ENCODE measurements around the gene PCP4L1. TPM values are rescaled to one million over a fixed set of nuclear protein-coding genes. Genes with fewer than 3 reads are reported as not detected.
"Not testable (repeated sequence)": the region's sequence is repeated elsewhere in the genome, so short reads cannot be mapped to it uniquely, and the experiment has no call there.

Gene PCP4L1
- not detected for total RNA-seq

DNA sequence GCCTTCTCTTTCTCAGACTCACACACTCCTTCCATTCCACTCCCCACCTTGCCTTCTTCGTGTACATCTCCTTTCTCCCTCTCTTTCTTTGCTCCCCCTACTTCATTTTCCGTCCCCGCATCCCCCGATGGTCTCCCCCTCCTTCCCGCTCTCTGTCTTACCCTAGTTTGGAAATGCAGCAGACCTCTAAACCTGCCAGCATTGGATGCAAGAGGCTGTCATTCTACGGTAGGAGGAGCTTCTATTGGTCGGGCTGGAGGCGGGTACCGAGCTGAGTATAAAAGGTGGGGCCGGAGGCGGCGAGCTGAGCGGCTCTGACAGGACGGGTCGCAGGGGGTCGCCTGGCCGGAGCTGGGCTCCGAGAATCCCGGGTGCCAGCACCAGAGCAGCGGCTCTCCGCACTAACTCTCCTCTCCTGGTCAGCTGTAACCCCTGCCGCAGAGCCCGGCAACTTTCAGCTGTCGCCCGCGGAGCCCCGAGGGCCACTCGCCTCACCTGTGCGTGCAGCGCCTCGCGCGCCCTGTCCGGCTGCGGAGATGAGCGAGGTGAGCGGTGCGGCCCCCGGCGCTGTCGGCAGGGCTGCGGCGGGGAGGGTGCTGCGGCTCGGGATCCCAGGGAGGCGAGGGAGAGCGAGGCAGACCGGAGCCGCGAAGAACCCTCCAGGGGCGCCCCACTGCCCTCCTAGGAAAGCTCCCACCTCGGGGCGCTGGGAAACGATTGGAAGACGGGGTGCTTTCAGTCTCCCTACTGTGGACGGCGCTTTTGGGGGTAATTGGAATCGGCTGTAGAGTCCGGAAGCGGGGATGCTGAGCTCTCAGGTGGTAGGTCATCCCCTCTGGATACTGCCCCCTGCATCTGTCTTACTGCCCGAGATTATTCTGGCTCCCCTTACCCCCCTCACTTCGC is at the start of gene PCP4L1:
PCP4L1 (plus strand) TSS at position 307 of the 906 bp plus-strand sequence; CDS start at position 537, 230 bp downstream.
- peaks cover 48% of the 10 kb centered on the region for H3K27me3 ChIP-seq (ENCODE audit: insufficient read depth, low read length)
- peaks cover 9% of the 10 kb centered on the region for H3K9me3 ChIP-seq (ENCODE audit: low read depth, low read length)
- H3K4me3 ChIP-seq (ENCODE audit: low read length) = no peak within 1 kb of the TSS
- H3K4me1 ChIP-seq (ENCODE audit: insufficient read depth, low read length) = peaks cover 10% of the 10 kb centered on the region

DNA sequence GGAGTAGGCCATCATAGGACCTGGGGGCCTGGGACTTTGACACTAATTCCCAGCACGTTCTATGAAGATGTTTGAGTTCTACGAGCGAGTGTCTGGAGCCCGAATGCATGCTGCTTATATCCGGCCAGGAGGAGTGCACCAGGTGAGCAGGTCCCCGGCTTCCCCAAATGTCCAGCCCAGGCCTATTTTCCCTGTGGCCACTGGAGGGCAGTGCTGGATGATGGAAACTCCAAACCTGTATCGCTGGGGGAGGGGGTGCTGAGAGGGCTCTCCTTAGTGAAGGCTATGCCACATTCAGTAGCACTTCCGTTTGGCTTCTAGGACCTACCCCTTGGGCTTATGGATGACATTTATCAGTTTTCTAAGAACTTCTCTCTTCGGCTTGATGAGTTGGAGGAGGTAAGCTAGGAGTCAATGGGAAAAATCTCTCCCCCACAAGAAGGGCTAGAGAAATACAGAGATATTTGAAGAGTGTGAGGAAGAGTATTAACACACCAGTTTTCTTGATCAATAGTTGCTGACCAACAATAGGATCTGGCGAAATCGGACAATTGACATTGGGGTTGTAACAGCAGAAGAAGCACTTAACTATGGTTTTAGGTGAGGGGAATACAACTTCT is 48.6 kb upstream of the PCP4L1 start:
- Histone ChIP-seq H3K27me3 (ENCODE audit: insufficient read depth, low read length) (no peaks in the 10 kb centered on the region), H3K4me3 (ENCODE audit: low read length) (no peak overlapping the region), H3K9me3 (ENCODE audit: low read depth, low read length) (no peaks in the 10 kb centered on the region), H3K4me1 (ENCODE audit: insufficient read depth, low read length) (peaks cover 39% of the 10 kb centered on the region)

DNA sequence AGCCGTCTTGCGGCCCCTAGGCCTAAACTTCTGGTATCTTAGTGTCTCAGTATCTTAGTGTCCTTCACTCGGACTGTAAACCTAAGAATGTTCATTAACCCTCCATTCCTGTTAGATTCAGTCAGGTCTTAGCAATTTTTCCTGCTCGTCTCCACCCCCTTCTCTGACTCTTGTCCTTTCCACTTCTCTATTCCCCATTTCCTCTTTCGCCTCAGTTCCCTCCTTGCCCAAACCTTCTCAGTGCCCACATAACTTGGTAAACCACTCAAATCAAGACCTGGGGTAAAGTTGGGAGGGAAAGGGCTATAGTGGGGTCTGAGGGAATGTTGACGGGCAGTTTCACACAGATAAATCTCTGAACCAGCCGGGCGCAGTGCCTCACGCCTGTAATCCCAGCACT is 44.2 kb upstream of the PCP4L1 start:
- Histone ChIP-seq H3K27me3 (ENCODE audit: insufficient read depth, low read length) (no peaks in the 10 kb centered on the region), H3K4me1 (ENCODE audit: insufficient read depth, low read length) (peaks cover 62% of the 10 kb centered on the region), H3K9me3 (ENCODE audit: low read depth, low read length) (no peaks in the 10 kb centered on the region), H3K4me3 (ENCODE audit: low read length) (peak overlapping the region; percentile 91)

DNA sequence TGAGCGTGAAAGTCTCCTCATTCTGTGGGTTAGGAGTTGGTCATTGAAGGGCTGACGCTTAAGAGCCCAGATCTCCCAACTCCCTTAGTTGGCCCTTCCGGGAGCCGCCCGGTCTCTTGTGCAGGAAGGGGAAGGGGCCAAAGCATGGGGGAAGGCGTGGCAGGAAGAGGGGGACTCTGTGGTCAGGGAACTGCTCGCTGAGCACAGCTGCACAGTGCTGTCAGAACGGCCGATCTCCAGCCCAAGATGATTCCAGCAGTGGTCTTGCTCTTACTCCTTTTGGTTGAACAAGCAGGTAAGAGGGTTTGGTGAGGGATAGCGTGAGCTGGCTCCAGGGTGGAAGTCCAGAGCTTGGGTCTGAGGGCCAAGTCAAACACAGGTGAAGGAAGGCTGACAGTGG is 43.5 kb upstream of the PCP4L1 start, which contains the start of gene FCER1G:
FCER1G (plus strand) TSS at position 220 of the 400 bp plus-strand sequence; CDS start at position 247, 27 bp downstream.
- Histone ChIP-seq H3K4me1 (ENCODE audit: insufficient read depth, low read length) (peaks cover 59% of the 10 kb centered on the region), H3K4me3 (ENCODE audit: low read length) (peak within 1 kb of the TSS; percentile 91), H3K27me3 (ENCODE audit: insufficient read depth, low read length) (no peaks in the 10 kb centered on the region), H3K9me3 (ENCODE audit: low read depth, low read length) (no peaks in the 10 kb centered on the region)

DNA sequence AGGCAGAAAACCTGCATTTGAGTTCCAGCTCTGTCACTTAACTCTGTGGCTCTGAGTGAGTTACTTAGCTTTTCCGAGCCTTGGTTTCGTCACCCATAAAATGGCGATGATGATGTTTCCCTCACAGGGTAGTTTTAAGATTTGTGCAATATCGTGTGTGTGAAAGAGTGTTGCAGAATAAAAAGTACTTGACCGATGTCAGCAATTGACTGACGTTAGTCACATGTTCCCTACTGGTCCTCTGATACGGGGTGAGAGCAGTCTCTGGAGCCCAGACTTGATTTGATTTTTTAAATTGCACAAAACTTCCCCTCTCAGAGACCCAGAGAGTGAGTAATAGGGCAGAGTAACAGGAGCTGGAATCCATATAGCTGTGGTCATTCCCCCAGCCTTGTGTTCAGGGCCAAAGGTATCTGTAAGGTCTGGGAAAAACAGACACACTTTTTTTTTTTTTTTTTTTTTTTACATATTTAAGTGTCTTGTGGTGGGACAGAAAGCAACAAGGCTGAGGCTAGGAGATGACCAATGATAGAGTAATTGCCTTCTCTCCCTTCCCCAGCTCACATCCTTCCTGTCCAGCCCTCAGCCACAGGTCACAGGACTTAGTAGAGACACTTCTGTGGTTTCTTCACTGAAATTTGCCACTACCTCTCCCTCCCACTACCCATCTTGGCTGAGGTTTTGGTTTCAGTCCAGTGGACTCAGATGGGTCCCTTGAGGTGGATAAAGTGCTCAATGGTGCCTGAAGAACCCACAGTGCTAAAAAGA is 41.4 kb upstream of the PCP4L1 start:
- Histone ChIP-seq H3K4me1 (ENCODE audit: insufficient read depth, low read length) (peaks cover 58% of the 10 kb centered on the region), H3K9me3 (ENCODE audit: low read depth, low read length) (no peaks in the 10 kb centered on the region), H3K27me3 (ENCODE audit: insufficient read depth, low read length) (no peaks in the 10 kb centered on the region), H3K4me3 (ENCODE audit: low read length) (peak overlapping the region; percentile 91)

DNA sequence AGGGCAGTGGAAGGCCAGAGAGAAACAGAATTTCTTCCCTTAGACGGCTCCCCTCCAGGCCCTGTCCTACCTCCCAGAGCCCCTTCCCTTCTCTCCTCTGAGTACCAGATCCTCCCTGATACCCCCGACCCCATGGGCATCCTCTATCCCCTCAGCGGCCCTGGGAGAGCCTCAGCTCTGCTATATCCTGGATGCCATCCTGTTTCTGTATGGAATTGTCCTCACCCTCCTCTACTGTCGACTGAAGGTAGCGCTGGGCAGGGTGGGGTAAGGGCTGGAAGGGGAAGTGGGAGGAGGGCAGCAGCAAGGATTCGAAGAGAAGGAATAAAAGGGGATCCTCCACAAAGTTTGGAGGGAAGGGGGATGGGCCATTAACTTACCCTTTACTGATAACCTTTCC is 40.7 kb upstream of the PCP4L1 start:
- peak overlapping the region; percentile 91 for H3K4me3 ChIP-seq (ENCODE audit: low read length)
- no peaks in the 10 kb centered on the region for H3K9me3 ChIP-seq (ENCODE audit: low read depth, low read length)
- H3K27me3 ChIP-seq (ENCODE audit: insufficient read depth, low read length) = no peaks in the 10 kb centered on the region
- H3K4me1 ChIP-seq (ENCODE audit: insufficient read depth, low read length) = peaks cover 57% of the 10 kb centered on the region

DNA sequence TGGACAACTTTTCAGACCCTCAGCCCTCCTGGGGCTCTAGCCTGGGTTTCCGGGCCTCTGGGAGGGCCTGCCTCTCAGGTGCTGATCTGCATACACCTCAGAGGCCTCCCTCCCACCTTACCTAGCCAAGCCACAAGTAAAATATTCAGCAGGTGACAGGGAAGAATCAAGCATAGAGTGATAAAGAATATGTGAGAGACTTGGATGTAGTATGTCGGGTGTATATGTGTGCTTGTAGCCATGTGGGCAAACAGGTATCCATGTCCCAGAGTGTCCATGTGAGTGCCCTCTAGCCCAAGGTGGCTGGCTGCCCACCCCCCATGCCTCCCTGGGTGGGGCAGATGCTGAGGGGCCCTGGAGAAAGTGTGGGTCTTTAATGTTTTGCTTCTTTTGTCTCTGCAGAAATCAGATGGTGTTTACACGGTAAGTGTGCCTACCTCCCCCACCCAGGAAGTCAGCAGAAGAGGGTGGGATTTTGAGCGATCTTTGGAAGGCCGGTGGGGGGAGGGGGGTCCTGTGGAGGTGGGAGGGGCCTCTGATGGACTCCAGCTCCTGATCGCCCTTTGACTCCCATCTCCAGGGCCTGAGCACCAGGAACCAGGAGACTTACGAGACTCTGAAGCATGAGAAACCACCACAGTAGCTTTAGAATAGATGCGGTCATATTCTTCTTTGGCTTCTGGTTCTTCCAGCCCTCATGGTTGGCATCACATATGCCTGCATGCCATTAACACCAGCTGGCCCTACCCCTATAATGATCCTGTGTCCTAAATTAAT is 40.1 kb upstream of the PCP4L1 start:
- Histone ChIP-seq H3K4me1 (ENCODE audit: insufficient read depth, low read length) (peaks cover 51% of the 10 kb centered on the region), H3K9me3 (ENCODE audit: low read depth, low read length) (no peaks in the 10 kb centered on the region), H3K27me3 (ENCODE audit: insufficient read depth, low read length) (no peaks in the 10 kb centered on the region), H3K4me3 (ENCODE audit: low read length) (peak overlapping the region; percentile 91)

DNA sequence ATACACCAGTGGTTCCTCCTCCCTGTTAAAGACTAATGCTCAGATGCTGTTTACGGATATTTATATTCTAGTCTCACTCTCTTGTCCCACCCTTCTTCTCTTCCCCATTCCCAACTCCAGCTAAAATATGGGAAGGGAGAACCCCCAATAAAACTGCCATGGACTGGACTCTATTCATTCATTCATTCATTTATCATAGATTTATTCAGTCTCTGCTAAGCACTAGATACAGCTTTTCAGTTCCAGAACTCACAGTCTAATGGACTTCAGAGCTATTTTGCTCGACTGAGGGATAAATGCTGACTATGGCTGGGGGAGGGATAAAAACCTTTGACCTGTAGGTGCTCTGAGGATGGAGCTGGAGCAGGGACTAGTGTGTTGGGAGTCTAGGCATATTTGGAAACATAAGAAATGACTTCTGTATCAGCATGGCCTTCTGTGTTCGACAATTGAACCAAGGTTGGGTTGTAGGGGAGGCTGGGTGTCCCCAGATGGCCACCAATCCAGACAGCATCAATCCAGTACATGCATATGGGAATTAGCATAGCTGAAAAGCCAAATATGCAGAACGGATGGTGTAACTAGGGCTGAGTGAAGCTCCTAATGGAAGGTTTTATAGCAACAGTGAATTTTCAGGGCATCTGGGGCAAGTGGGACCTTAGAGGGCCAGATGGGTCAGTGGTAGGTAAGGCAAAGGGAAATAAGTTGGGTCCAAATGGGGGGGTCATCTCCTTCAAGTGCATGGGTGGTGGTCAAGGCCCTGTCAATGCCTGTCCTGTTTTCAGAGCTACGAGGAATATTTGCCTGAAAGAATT is 39.3 kb upstream of the PCP4L1 start:
- H3K4me3 ChIP-seq (ENCODE audit: low read length) = no peak overlapping the region
- H3K9me3 ChIP-seq (ENCODE audit: low read depth, low read length) = no peaks in the 10 kb centered on the region
- peaks cover 46% of the 10 kb centered on the region for H3K4me1 ChIP-seq (ENCODE audit: insufficient read depth, low read length)
- H3K27me3 ChIP-seq (ENCODE audit: insufficient read depth, low read length) = no peaks in the 10 kb centered on the region

DNA sequence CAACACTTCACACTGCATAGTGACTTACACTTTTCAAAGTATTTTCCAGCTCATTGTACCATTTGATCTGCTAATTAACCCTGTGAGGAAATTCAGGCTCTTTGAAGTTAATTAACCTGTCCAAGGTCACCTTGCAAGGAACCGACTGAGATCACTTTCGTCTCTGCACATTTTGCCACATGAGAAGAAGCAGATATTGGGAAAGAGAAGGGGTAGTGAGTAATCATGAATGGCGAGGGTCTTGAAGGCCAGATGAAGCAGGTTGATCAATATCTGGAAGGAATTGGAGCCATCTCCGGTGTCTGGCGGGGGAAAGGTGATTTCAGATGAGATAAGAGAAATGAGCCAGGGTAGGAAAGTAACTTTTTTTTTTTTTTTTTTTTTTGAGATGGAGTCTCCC is 38.5 kb upstream of the PCP4L1 start:
- H3K9me3 ChIP-seq (ENCODE audit: low read depth, low read length) = no peaks in the 10 kb centered on the region
- no peak overlapping the region for H3K4me3 ChIP-seq (ENCODE audit: low read length)
- no peaks in the 10 kb centered on the region for H3K27me3 ChIP-seq (ENCODE audit: insufficient read depth, low read length)
- H3K4me1 ChIP-seq (ENCODE audit: insufficient read depth, low read length) = peaks cover 45% of the 10 kb centered on the region

DNA sequence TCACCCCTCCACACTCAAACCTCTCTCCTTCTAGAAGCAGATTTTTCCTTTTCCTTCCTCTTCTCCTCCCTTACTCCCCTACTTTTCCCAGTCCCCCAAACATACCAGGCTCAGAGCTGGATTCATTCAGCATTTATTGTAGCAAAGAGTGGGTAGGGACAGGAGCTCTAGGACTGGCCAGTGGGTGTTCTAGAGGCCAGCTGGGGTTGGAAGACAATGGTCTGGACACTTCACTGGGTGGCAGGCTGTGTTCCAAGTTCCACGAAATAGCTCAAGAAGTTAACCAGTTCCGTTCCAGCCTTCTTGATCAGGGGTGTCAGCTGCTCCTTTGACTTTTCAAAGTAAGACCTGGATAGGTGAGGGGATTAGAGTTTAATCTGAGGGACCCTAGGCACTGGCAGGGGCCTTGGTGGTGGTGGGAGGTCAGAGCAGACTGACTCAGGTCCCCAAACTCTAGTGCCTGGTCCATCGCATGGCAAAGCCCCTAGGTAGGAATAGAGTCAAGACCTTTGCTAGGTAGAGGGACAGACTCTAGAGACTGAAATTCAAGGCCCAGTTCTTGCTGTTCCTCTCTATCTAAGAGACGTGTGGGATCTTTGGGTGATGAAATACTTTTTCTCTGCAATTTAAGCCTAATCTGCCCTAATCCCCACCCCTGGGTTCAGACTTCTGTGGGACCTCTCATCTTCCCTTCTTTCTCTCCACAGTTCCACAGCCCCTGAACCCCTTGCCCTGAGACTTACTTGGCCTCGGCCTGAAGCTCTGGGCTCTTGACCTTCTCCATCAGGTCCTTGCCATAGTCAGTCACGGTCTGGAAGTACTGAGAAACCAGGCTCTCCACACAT is 36.1 kb upstream of the PCP4L1 start:
- Histone ChIP-seq H3K4me1 (ENCODE audit: insufficient read depth, low read length) (peaks cover 58% of the 10 kb centered on the region), H3K9me3 (ENCODE audit: low read depth, low read length) (no peaks in the 10 kb centered on the region), H3K27me3 (ENCODE audit: insufficient read depth, low read length) (no peaks in the 10 kb centered on the region), H3K4me3 (ENCODE audit: low read length) (no peak overlapping the region)

DNA sequence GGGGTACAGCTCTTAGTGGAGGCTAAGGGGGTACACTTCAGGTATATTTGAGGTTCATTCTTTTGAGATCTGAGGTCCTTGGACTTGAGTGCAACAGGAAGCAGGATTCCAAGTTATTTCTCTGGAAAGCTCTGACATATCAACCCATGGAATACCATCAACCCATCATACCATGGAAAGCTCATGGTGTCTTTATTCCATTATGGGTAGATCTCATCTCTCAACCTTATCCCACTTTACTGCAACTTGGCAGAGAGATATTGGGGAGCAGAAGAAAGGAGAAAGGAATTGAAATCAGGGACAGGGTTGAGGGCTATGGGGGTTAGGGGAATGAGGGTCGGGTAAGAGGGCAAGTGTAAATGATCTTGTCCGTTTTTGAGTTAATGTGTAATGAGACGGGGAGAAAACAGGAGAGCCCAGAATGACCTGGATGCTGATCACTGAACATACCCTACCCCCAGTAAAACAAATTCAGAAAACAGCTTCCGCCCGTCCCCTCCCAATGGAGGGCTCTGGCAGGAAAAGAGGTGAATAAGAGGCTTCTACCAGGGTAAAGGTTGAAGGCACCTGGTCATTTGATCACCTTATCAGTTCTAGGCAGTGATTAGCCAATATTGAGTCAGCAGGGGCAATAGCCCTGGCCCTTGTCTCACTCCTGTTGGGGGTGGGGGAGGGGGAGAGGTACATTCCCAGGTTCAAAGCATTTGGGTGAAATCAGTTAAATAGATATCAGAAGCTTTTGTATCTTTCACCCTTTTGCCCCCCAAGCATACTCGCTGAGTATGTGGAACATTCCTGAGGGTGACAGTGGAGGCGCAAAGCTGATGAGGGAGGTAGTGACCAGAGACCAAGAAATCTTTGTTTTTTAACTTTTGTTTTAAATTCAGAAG is 34.5 kb upstream of the PCP4L1 start:
- Histone ChIP-seq H3K4me3 (ENCODE audit: low read length) (no peak overlapping the region), H3K27me3 (ENCODE audit: insufficient read depth, low read length) (no peaks in the 10 kb centered on the region), H3K4me1 (ENCODE audit: insufficient read depth, low read length) (peaks cover 53% of the 10 kb centered on the region)

DNA sequence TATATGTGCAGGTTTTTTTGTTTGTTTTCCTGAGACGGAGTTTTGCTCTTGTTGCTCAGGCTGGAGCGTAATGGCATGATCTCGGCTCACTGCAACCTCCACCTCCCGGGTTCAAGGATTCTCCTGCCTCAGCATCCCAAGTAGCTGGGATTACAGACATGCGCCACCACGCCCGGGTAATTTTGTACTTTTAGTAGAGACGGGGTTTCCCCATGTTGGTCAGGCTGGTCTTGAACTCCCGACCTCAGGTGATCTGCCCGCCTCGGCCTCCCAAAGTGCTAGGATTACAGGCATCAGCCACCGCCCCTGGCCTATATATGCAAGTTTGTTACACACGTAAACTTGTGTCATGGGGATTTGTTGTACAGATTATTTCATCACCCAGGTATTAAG is 33.9 kb upstream of the PCP4L1 start:
- not testable (repeated sequence) for H3K27me3 ChIP-seq (ENCODE audit: insufficient read depth, low read length); H3K4me3 ChIP-seq (ENCODE audit: low read length); H3K9me3 ChIP-seq (ENCODE audit: low read depth, low read length)
- H3K4me1 ChIP-seq (ENCODE audit: insufficient read depth, low read length) = peaks cover 47% of the 10 kb centered on the region

More for the DNA sequence above, 34.5 kb upstream of the PCP4L1 start:
- H3K9me3 ChIP-seq (ENCODE audit: low read depth, low read length) = no peaks in the 10 kb centered on the region
